Endothelial cell of umbilical vein (primary cell): Measurements from ENCODE around the gene IL4I1. TPM values are rescaled to one million over a fixed set of nuclear protein-coding genes. Genes with fewer than 3 reads are reported as not detected.
A peak's percentile ranks its signal among the peaks of the same experiment; 100 is the strongest.

Source experiments
- BruUV-seq: library from RNA; stranded (reverse); fragments of 400-500 nt; replicated peaks from 2 replicates; lab custom pipeline; 2021; lab: Mats Ljungman, UMichigan
- CTCF ChIA-PET: fragments of 300-600, 350-600 bp; sonication (Branson Sonifier 250); formaldehyde crosslinking; loops from one replicate; lab custom pipeline; 2021; ENCODE audit warnings: antibody characterized with exemption, inconsistent platforms; lab: Charles Lee
- POLR2A ChIA-PET: fragments of 300-600, 350-600 bp; sonication (Branson Sonifier 250); formaldehyde crosslinking; loops from one replicate; lab custom pipeline; 2021; ENCODE audit warnings: antibody characterized with exemption, inconsistent platforms; lab: Charles Lee
- DNase-seq: peaks from one replicate; pipeline ENCODE4 v3.0.0-alpha.2; 2011; ENCODE audit warnings: low read depth, low spot score
- FAIRE-seq: peaks from 2 replicates; lab custom pipeline; 2011; peaks lifted over from hg19 to GRCh38; lab: Jason Lieb, UNC
- H2AFZ ChIP-seq: 2 replicates; pipeline ENCODE4 v1.6.0; 2012; ENCODE audit warnings: low read depth, low read length, control low read depth, inconsistent platforms
- H3K27ac ChIP-seq: 2 replicates; pipeline ENCODE4 v1.5.1; 2011; ENCODE audit warnings: low read depth, mild to moderate bottlenecking, control low read depth, low read length, moderate library complexity; ENCODE audit not compliant: insufficient read depth
- H3K27me3 ChIP-seq, 2 experiments: 2 replicates each; pipeline versions ENCODE4 v1.6.0 to v1.6.1; 2011; ENCODE audit warnings: low read length in 2 of 2, mixed read lengths in 1 of 2; ENCODE audit not compliant: control insufficient read depth in 2 of 2, insufficient read depth in 2 of 2
- H3K36me3 ChIP-seq, 2 experiments: 2 replicates in 1 of 2; 3 replicates in 1 of 2; pipeline ENCODE4 v1.5.1; 2011; ENCODE audit warnings: low read length in 2 of 2, mild to moderate bottlenecking in 1 of 2, moderate library complexity in 1 of 2; ENCODE audit not compliant: control insufficient read depth in 2 of 2, insufficient read depth in 2 of 2; ENCODE audit errors: extremely low read depth in 1 of 2
- H3K4me1 ChIP-seq: 3 replicates; pipeline ENCODE4 v1.5.1; 2011; ENCODE audit warnings: mild to moderate bottlenecking, low read length; ENCODE audit not compliant: control insufficient read depth, insufficient read depth; ENCODE audit errors: extremely low read depth
- H3K4me2 ChIP-seq: 2 replicates; pipeline ENCODE4 v1.6.1; 2011; ENCODE audit warnings: low read length, control low read depth, mixed read lengths; ENCODE audit not compliant: insufficient read depth
- H3K4me3 ChIP-seq, 3 experiments: fragments of 200-600 bp in 1 of 3; sonication (generic), shearing (Covaris generic) in 1 of 3; replicated peaks in 1 of 3; 2 replicates each; pipeline ENCODE4 v1.5.1; 2011 to 2016; ENCODE audit warnings: control low read depth in 3 of 3, low read length in 3 of 3, mild to moderate bottlenecking in 2 of 3, inconsistent platforms in 1 of 3, low read depth in 1 of 3, moderate library complexity in 1 of 3; ENCODE audit not compliant: insufficient read depth in 1 of 3
- H3K79me2 ChIP-seq: 2 replicates; pipeline ENCODE4 v1.6.0; 2012; ENCODE audit warnings: low read length, inconsistent platforms; ENCODE audit not compliant: control insufficient read depth, insufficient read depth
- H3K9ac ChIP-seq: replicated peaks from 2 replicates; pipeline ENCODE3; 2011; ENCODE audit warnings: low read length, control low read depth; ENCODE audit not compliant: insufficient read depth; ENCODE audit errors: extremely low read depth
- H3K9me1 ChIP-seq: replicated peaks from 3 replicates; pipeline ENCODE4 v1.6.0; 2011; ENCODE audit warnings: mild to moderate bottlenecking, low read length; ENCODE audit not compliant: control insufficient read depth, insufficient read depth; ENCODE audit errors: extremely low read depth
- H3K9me3 ChIP-seq: replicated peaks from 2 replicates; pipeline ENCODE4 v1.5.1; 2012; ENCODE audit warnings: low read length, inconsistent platforms; ENCODE audit not compliant: control insufficient read depth, insufficient read depth
- H4K20me1 ChIP-seq: replicated peaks from 2 replicates; pipeline ENCODE3; 2011; ENCODE audit warnings: mild to moderate bottlenecking, low read length; ENCODE audit not compliant: control insufficient read depth, insufficient read depth; ENCODE audit errors: extremely low read depth
- CTCF ChIP-seq, 2 donors: IDR thresholded peaks; 1 replicate in 1 of 2; 2 replicates in 1 of 2; pipeline ENCODE4 v1.5.1; 2011; ENCODE audit warnings: low read length in 2 of 2, mild to moderate bottlenecking in 2 of 2, moderate library complexity in 2 of 2, control low read depth in 1 of 2, inconsistent platforms in 1 of 2, low read depth in 1 of 2; ENCODE audit not compliant: insufficient read depth in 1 of 2; ENCODE audit errors: extremely low read depth in 1 of 2
- EZH2 ChIP-seq: IDR thresholded peaks from 2 replicates; pipeline ENCODE4 v1.6.1; 2012; ENCODE audit warnings: borderline replicate concordance, low read depth, mild to moderate bottlenecking, moderate library complexity, low read length, inconsistent platforms; ENCODE audit not compliant: severe bottlenecking
- FOS ChIP-seq: IDR thresholded peaks from 2 replicates; pipeline ENCODE4 v1.6.1; 2011; ENCODE audit warnings: mild to moderate bottlenecking, low read length, moderate library complexity, borderline replicate concordance; ENCODE audit not compliant: insufficient read depth
- GATA2 ChIP-seq: IDR thresholded peaks from 2 replicates; pipeline ENCODE4 v1.7.0; 2011; ENCODE audit warnings: low read depth, mild to moderate bottlenecking, moderate library complexity, mixed read lengths, low read length; ENCODE audit not compliant: insufficient read length, insufficient read depth
- JUN ChIP-seq: IDR thresholded peaks from 2 replicates; pipeline ENCODE4 v1.6.1; 2011; ENCODE audit warnings: borderline replicate concordance, low read depth; ENCODE audit not compliant: insufficient read length, insufficient read depth
- MAX ChIP-seq: IDR thresholded peaks from 2 replicates; pipeline ENCODE4 v1.6.1; 2011; ENCODE audit not compliant: insufficient read depth, insufficient read length
- MYC ChIP-seq: IDR thresholded peaks from one replicate; pipeline ENCODE4 v1.6.1; 2011; ENCODE audit warnings: mild to moderate bottlenecking, low read depth, low read length
- POLR2A ChIP-seq: IDR thresholded peaks from 2 replicates; pipeline ENCODE4 v1.6.1; 2012; ENCODE audit warnings: low read depth, mild to moderate bottlenecking, control low read depth, low read length
- POLR2AphosphoS5 ChIP-seq: IDR thresholded peaks from 2 replicates; pipeline ENCODE4 v1.6.1; 2012; ENCODE audit warnings: low read depth, mild to moderate bottlenecking, control low read depth, low read length, moderate library complexity; ENCODE audit not compliant: insufficient read depth
- dilution Hi-C: fragments of 300-500 bp; cut with MboI; formaldehyde crosslinking; loops from one replicate; pipeline ENCODE4 v1.15.0; 2019; ENCODE audit warnings: low sequenced_read_pairs; ENCODE audit not compliant: extremely low pct_ligation_motif_present
- intact Hi-C: fragments of 100-400 bp; cut with micrococcal nuclease; formaldehyde crosslinking; loops from one replicate; pipeline ENCODE4 v1.10.0; 2022
- polyA plus RNA-seq, 4 experiments: library from polyadenylated mRNA; depleted of rRNA in 3 of 4; stranded (reverse) in 3 of 4; unstranded in 1 of 4; fragments of >200 nt; gene quantifications; 2 replicates each; pipeline versions ENCODE4 v1.2.1 to v1.2.3, GENCODE V29; 2011 to 2012; ENCODE audit warnings: missing spikeins in 1 of 4
- total RNA-seq: library from RNA; stranded (reverse); gene quantifications from 2 replicates; pipeline ENCODE4 v1.2.3, GENCODE V29; 2021

The IL4I1 gene
- total and polyA plus RNA-seq, 2 donors (not counting 3 experiments of a cell fraction or from before 2014, with no cell fraction given): 5.0 to 5.6 TPM

- peak overlapping the region; percentile 81 for H3K4me2 ChIP-seq
- H3K4me3 ChIP-seq: peak overlapping the region in 2 of 3 experiments; percentile 70 to 81
- no peak overlapping the region for H3K27ac ChIP-seq
- CTCF ChIA-PET: no interaction called here
- H3K9me1 ChIP-seq: no peaks in the 10 kb centered on the region
- BruUV-seq: no TSS peak
- H3K79me2 ChIP-seq: peaks cover 18% of the 10 kb centered on the region
- H3K36me3 ChIP-seq: peaks cover 0 to 11% of the 10 kb centered on the region in 2 experiments
- H4K20me1 ChIP-seq: no peaks in the 10 kb centered on the region
- DNase-seq (no peak), FAIRE-seq (no peak)
- H3K9me3 ChIP-seq: no peaks in the 10 kb centered on the region
- H3K4me1 ChIP-seq: peaks cover 16% of the 10 kb centered on the region
- H3K27me3 ChIP-seq: no peaks in the 10 kb centered on the region
- TF ChIP-seq POLR2A (no peak), CTCF (IDR thresholded peaks at IDR 0.05; ENCODE audit: extremely low read depth in 1 of 2, insufficient read depth in 1 of 2, low read depth in 1 of 2, low read length in 2 of 2) (no peak), EZH2 (no peak)
- H2AFZ ChIP-seq: no peak overlapping the region
- dilution Hi-C loops (no loop called here), intact Hi-C loops (loop anchor here (5.0 kb wide), 1 partner anchor 423 kb away; the partner anchor contains the start of genes ALDH16A1 and PIH1D1)
- H3K9ac ChIP-seq: peak overlapping the region; percentile 91
- POLR2A ChIA-PET: no interaction called here
These were observed 21.5 kb downstream of the IL4I1 start for GRCh38 chr19:49875177-49875576.

DNA sequence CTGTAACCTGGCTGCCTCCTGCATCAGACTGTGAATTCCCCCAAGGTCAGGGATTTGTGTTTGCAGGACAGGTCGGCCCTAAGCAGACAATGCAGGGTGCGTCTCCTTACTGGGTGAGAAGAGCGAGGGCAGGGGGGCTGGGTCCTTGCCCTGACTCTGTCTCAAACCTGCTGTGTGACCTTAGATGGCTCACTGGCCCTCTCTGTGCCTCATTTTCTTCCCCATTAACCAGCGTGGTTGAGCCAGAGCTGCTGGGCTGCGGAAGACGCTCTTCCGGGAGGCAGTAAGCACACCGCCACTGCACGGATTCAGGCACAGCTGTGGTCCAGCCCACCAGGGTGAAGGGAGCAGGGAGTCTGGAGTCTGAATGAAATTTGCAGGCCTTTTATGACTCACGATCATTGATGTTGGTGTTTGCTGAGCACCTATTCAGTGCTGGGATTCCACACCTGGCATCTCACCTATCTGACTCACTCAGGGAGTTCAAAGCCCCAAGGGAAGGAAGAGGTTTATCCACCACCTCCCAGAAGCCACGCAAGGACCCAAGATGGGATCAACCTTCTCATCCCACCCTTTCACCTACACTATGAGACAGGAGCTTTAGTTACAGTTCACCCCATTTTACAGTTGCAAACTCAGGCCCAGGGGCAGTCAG, 22.1 kb downstream of the IL4I1 start:
- FAIRE-seq (no peak), DNase-seq (no peak)
- BruUV-seq: no TSS peak
- no peak overlapping the region for H3K27ac ChIP-seq
- H3K27me3 ChIP-seq: no peaks in the 10 kb centered on the region
- H3K9ac ChIP-seq: no peak overlapping the region
- H3K36me3 ChIP-seq: peaks cover 0 to 9% of the 10 kb centered on the region in 2 experiments
- H3K4me2 ChIP-seq: no peak overlapping the region
- intact Hi-C loops: loop anchor here (5.0 kb wide), 1 partner anchor 422 kb away; the partner anchor contains the start of genes ALDH16A1 and PIH1D1
- CTCF ChIA-PET: no interaction called here
- no peaks in the 10 kb centered on the region for H4K20me1 ChIP-seq
- no peak overlapping the region for H3K4me3 ChIP-seq
- POLR2A ChIA-PET: no interaction called here
- H3K79me2 ChIP-seq: peaks cover 18% of the 10 kb centered on the region
- dilution Hi-C loops: no loop called here
- peaks cover 19% of the 10 kb centered on the region for H3K4me1 ChIP-seq
- H2AFZ ChIP-seq: no peak overlapping the region
- H3K9me3 ChIP-seq: no peaks in the 10 kb centered on the region
- TF ChIP-seq MYC (no peak), POLR2A (no peak), EZH2 (no peak), POLR2AphosphoS5 (no peak), FOS (no peak), CTCF (IDR thresholded peaks at IDR 0.05; ENCODE audit: extremely low read depth in 1 of 2, insufficient read depth in 1 of 2, low read depth in 1 of 2, low read length in 2 of 2) (no peak), JUN (no peak), MAX (no peak), GATA2 (no peak)
- no peaks in the 10 kb centered on the region for H3K9me1 ChIP-seq
